GM12891 (cell line): Measurements from ENCODE around the gene SND1.

ENCODE experiments used
- PAX5 ChIP-seq: IDR thresholded peaks from 2 replicates; pipeline ENCODE4 v1.6.1; 2011; ENCODE audit warnings: low read length, moderate library complexity, mild to moderate bottlenecking; ENCODE audit not compliant: insufficient read depth, severe bottlenecking
- POLR2A ChIP-seq: IDR thresholded peaks from 2 replicates; pipeline ENCODE4 v1.6.1; 2011; ENCODE audit warnings: low read depth, low read length, control low read depth
- POLR2AphosphoS5 ChIP-seq: IDR thresholded peaks from 2 replicates; pipeline ENCODE4 v1.6.1; 2011; ENCODE audit warnings: low read depth, low read length, control low read depth
- SPI1 ChIP-seq: IDR thresholded peaks from 2 replicates; pipeline ENCODE4 v1.6.1; 2011; ENCODE audit warnings: low read depth, low read length, control low read depth
- TAF1 ChIP-seq: IDR thresholded peaks from 2 replicates; pipeline ENCODE4 v1.6.1; 2011; ENCODE audit warnings: low read depth, low read length, control low read depth

GRCh38 chr7:127755965-127756364 is 104.0 kb downstream of the SND1 start:
- TF ChIP-seq POLR2AphosphoS5 = no peak
- no peak for TF ChIP-seq POLR2A
- TF ChIP-seq TAF1 = no peak
- TF ChIP-seq PAX5 = no peak
- no peak for TF ChIP-seq SPI1
